Activated T-helper 1 cell treated with anti-CD3 and anti-CD28 coated beads, Interleukin-12 subunit alpha, Interleukin-12 subunit beta, Interleukin-2, Interleukin-4 antibody, amounts not matched to agents 30 ng/mL and 10 ng/mL and 1 ng/mL, durations not matched to agents 14 hours and 24 hours and 36 hours (primary cell): ENCODE data around the gene BEST4. TPM values are rescaled to one million over a fixed set of nuclear protein-coding genes. Genes with fewer than 3 reads are reported as not detected.
"Not testable (repeated sequence)": the region's sequence is repeated elsewhere in the genome, so short reads cannot be mapped to it uniquely, and the experiment has no call there.

ENCODE experiments used
- DNase-seq: peaks from one replicate; pipeline ENCODE4 v3.0.0; 2021; ENCODE audit warnings: low spot score
- H3K27ac Mint-ChIP-seq: one replicate; pipeline ENCODE4 v1.8.0; 2021; ENCODE audit warnings: mild to moderate bottlenecking, mixed read lengths
- H3K27me3 Mint-ChIP-seq: one replicate; pipeline ENCODE4 v1.8.0; 2022; ENCODE audit warnings: mild to moderate bottlenecking, moderate library complexity, mixed read lengths; ENCODE audit not compliant: insufficient read depth
- H3K36me3 Mint-ChIP-seq: one replicate; pipeline ENCODE4 v1.8.0; 2021; ENCODE audit warnings: low read depth, mixed read lengths
- H3K4me1 Mint-ChIP-seq: one replicate; pipeline ENCODE4 v1.8.0; 2021; ENCODE audit warnings: low read depth, mixed read lengths
- H3K4me3 Mint-ChIP-seq: one replicate; pipeline ENCODE4 v1.8.0; 2021; ENCODE audit warnings: mild to moderate bottlenecking, moderate library complexity, mixed read lengths
- H3K9me3 Mint-ChIP-seq: one replicate; pipeline ENCODE4 v1.8.0; 2021; ENCODE audit warnings: mixed read lengths
- intact Hi-C: fragments of 100-400 bp; cut with micrococcal nuclease; formaldehyde crosslinking; loops from one replicate; pipeline ENCODE4 v1.15.1; 2024
- total RNA-seq: library from RNA; stranded (reverse); gene quantifications from 2 replicates; pipeline ENCODE4 v1.2.3, GENCODE V29; 2022

Gene BEST4
- total RNA-seq, 1 donor from 2014 or later = 0.47 TPM

- intact Hi-C loops = no loop called here
- Mint-ChIP-seq H3K27me3 (no peaks in the 10 kb centered on the region), H3K27ac (no peak overlapping the region), H3K9me3 (no peaks in the 10 kb centered on the region), H3K4me3 (no peak overlapping the region), H3K36me3 (no peaks in the 10 kb centered on the region), H3K4me1 (peaks cover 2% of the 10 kb centered on the region)
- no peak for DNase-seq
Measured at GRCh38 chr1:44826375-44827196, 38.6 kb upstream of the BEST4 start.

DNA sequence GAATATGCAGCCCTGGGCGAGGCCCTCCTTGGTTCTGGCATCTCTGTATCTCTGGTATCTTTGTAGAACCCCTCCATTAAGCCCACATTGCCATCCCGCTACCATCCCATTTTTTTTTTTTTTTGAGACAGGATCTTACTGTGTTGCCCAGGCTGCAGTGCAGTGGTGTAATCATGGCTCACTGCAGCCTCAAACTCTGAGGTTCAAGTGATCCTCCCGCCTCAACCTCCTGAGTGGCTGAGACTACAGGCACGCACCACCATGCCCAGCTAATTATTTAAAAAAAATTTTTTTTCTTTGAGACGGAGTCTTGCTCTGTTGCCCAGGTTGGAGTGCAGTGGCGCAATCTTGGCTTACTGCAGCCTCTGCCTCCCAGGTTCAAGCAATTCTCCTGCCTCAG lies 36.4 kb upstream of the BEST4 start:
- H3K4me3 Mint-ChIP-seq, H3K27me3 Mint-ChIP-seq, H3K36me3 Mint-ChIP-seq, DNase-seq, H3K27ac Mint-ChIP-seq, H3K9me3 Mint-ChIP-seq: not testable (repeated sequence)
- intact Hi-C loops = loop anchor here (5.0 kb wide), 1 partner anchor 478 kb away; no protein-coding TSS in a partner anchor
- H3K4me1 Mint-ChIP-seq = peaks cover 24% of the 10 kb centered on the region

- H3K9me3 Mint-ChIP-seq = no peaks in the 10 kb centered on the region
- H3K4me3 Mint-ChIP-seq = no peak overlapping the region
- peaks cover 37% of the 10 kb centered on the region for H3K4me1 Mint-ChIP-seq
- intact Hi-C loops = loop anchor here (5.0 kb wide), 1 partner anchor 479 kb away; no protein-coding TSS in a partner anchor
- H3K36me3 Mint-ChIP-seq = peaks cover 2% of the 10 kb centered on the region
- no peak overlapping the region for H3K27ac Mint-ChIP-seq
- H3K27me3 Mint-ChIP-seq = no peaks in the 10 kb centered on the region
- no peak for DNase-seq
Measured at GRCh38 chr1:44822981-44823451, 35.0 kb upstream of the BEST4 start.

DNA sequence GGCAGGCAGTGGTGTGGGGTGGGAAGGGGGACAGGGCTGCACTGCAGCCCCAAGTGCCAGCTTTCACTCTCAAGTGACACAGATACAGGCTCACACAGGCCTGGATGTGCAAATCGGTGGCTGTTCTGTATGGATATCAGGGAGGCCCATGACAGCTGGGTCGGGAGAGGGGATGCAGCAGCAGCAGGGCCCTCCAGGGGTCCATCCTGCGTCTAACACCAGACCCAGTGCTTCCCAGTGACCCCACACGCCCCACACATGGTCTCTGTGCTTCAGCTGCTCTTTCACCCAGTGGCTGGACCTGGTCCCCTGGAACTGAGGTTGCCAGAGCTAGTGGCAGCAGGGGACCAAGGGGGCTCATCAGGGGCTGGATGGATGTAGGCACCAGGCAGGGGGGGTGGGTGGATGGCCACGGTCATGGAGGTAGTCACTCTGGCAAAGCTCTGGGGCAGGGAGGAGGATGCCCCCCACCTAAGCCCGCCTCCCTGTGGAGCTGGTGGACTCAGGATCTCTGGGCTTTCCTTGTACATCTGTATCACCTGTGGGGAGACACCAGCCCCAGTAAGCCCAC lies 34.2 kb upstream of the BEST4 start:
- intact Hi-C loops = loop anchor here (5.0 kb wide), 1 partner anchor 480 kb away; no protein-coding TSS in a partner anchor
- Mint-ChIP-seq H3K36me3 (peaks cover 8% of the 10 kb centered on the region), H3K4me1 (peaks cover 45% of the 10 kb centered on the region), H3K9me3 (no peaks in the 10 kb centered on the region), H3K4me3 (no peak overlapping the region), H3K27ac (peak overlapping the region; percentile 7), H3K27me3 (no peaks in the 10 kb centered on the region)
- no peak for DNase-seq

DNA sequence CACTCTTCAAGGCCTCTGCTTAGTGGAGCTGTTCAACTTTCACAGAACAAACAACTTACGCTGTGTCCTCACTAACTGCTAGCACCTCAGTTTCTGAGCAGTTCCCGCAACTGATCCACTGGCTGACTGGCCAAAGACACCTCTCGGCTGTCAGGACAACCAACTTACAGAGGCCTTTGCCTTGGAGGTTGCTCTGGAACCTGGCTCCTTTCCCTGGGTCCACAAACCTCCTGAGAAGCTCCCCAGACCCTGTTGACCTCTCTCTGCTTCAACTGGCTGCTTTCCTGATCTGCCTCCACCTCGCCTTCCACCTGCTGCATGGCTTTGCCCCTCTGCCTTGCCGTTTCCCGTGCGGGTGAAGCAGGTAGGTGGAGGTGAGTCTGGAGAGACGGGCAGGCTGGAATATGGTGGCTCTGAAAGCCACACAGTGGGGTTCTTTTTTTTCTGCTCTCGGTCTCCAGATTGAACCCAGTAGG lies 33.3 kb upstream of the BEST4 start:
- intact Hi-C loops = loop anchor here (5.0 kb wide), 1 partner anchor 481 kb away; no protein-coding TSS in a partner anchor
- no peaks in the 10 kb centered on the region for H3K27me3 Mint-ChIP-seq
- H3K9me3 Mint-ChIP-seq = no peaks in the 10 kb centered on the region
- peaks cover 12% of the 10 kb centered on the region for H3K36me3 Mint-ChIP-seq
- no peak for DNase-seq
- H3K27ac Mint-ChIP-seq = peak overlapping the region; percentile 67
- H3K4me3 Mint-ChIP-seq = peak overlapping the region; percentile 87
- peaks cover 48% of the 10 kb centered on the region for H3K4me1 Mint-ChIP-seq

GRCh38 chr1:44820328-44821239 lies 32.6 kb upstream of the BEST4 start:
- Mint-ChIP-seq H3K4me1 (peaks cover 48% of the 10 kb centered on the region), H3K4me3 (peak overlapping the region; percentile 87), H3K9me3 (no peaks in the 10 kb centered on the region), H3K36me3 (peaks cover 16% of the 10 kb centered on the region), H3K27me3 (no peaks in the 10 kb centered on the region), H3K27ac (peak overlapping the region; percentile 97)
- DNase-seq = no peak
- intact Hi-C loops = loop anchor here (5.0 kb wide), 1 partner anchor 482 kb away; no protein-coding TSS in a partner anchor

GRCh38 chr1:44819608-44820327 lies 31.8 kb upstream of the BEST4 start:
- no peaks in the 10 kb centered on the region for H3K9me3 Mint-ChIP-seq
- H3K36me3 Mint-ChIP-seq = peaks cover 24% of the 10 kb centered on the region
- intact Hi-C loops = loop anchor here (1.0 to 5.0 kb wide), 9 partner anchors 10 to 868 kb away; partner anchors contain the start of genes CCDC163, GPBP1L1, MMACHC and RNU5D-1
- peak; percentile 81 for DNase-seq
- peak overlapping the region; percentile 97 for H3K27ac Mint-ChIP-seq
- peaks cover 54% of the 10 kb centered on the region for H3K4me1 Mint-ChIP-seq
- no peaks in the 10 kb centered on the region for H3K27me3 Mint-ChIP-seq
- peak overlapping the region; percentile 87 for H3K4me3 Mint-ChIP-seq

- Mint-ChIP-seq H3K4me3 (peak overlapping the region; percentile 87), H3K36me3 (peaks cover 25% of the 10 kb centered on the region), H3K27me3 (no peaks in the 10 kb centered on the region), H3K27ac (peak overlapping the region; percentile 97), H3K4me1 (peaks cover 56% of the 10 kb centered on the region), H3K9me3 (no peaks in the 10 kb centered on the region)
- no peak for DNase-seq
- intact Hi-C loops = loop anchor here (1.0 to 5.0 kb wide), 8 partner anchors 10 to 868 kb away; partner anchors contain the start of genes CCDC163, GPBP1L1, MMACHC and RNU5D-1
Measured at GRCh38 chr1:44819196-44819607, 31.2 kb upstream of the BEST4 start.

DNA sequence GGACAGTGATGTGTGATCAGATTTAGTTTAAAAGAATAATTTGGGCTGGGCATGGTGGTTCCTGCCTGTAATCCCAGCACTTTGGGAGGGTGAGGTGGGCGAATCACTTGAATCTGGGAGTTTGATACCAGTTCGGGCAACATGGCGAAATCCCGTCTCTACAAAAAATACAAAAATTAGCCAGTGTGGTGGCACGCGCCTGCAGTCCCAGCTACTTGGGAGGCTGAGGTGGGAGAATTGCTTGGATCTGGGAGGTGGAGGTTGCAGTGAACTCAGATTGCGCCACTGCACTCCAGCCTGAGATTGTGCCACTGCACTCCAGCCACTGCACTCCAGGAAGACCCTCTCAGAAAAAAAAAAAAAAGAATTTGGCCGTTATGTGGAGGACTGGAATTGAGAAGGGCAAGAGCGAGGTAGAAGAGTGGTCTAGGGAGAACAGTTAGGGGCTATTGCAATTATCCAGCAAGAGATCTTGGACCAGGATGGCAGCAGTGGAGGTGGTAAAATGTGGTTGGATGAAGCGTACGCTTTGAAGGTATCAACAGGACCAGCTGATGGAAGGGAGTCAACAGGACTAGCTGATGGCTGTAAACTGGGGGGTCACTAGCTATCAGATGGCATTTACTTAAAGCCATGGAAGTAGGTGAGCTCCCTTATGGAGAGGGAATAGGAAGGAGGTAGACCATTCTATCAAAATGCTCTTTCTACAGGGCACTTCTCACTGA lies 30.0 kb upstream of the BEST4 start:
- Mint-ChIP-seq H3K36me3 (peaks cover 31% of the 10 kb centered on the region), H3K9me3 (no peaks in the 10 kb centered on the region), H3K4me3 (peak overlapping the region; percentile 79), H3K4me1 (peaks cover 63% of the 10 kb centered on the region), H3K27me3 (no peaks in the 10 kb centered on the region), H3K27ac (peak overlapping the region; percentile 83)
- intact Hi-C loops = loop anchor here (5.0 kb wide), 1 partner anchor 869 kb away; the partner anchor contains the start of genes GPBP1L1 and TMEM69
- DNase-seq = no peak

- no peaks in the 10 kb centered on the region for H3K27me3 Mint-ChIP-seq
- no peak for DNase-seq
- intact Hi-C loops = loop anchor here (5.0 kb wide), 1 partner anchor 870 kb away; the partner anchor contains the start of genes GPBP1L1 and TMEM69
- H3K9me3 Mint-ChIP-seq = no peaks in the 10 kb centered on the region
- H3K27ac Mint-ChIP-seq = peak overlapping the region; percentile 76
- H3K4me1 Mint-ChIP-seq = peaks cover 68% of the 10 kb centered on the region
- peaks cover 31% of the 10 kb centered on the region for H3K36me3 Mint-ChIP-seq
- peak overlapping the region; percentile 58 for H3K4me3 Mint-ChIP-seq
Measured at GRCh38 chr1:44817307-44817706, 29.3 kb upstream of the BEST4 start.

GRCh38 chr1:44815926-44816325 lies 28.0 kb upstream of the BEST4 start:
- not testable (repeated sequence) for H3K27ac Mint-ChIP-seq, DNase-seq, H3K9me3 Mint-ChIP-seq, H3K27me3 Mint-ChIP-seq, H3K4me3 Mint-ChIP-seq
- H3K36me3 Mint-ChIP-seq = peaks cover 42% of the 10 kb centered on the region
- intact Hi-C loops = loop anchor here (5.0 kb wide), 1 partner anchor 871 kb away; the partner anchor contains the start of genes GPBP1L1 and TMEM69
- H3K4me1 Mint-ChIP-seq = peaks cover 73% of the 10 kb centered on the region
